Skeletal muscle tissue (tissue), 4 donors: ENCODE data around the gene GPN2. TPM values are rescaled to one million over a fixed set of nuclear protein-coding genes. Genes with fewer than 3 reads are reported as not detected.

ENCODE experiments used
- H3K27ac ChIP-seq: one replicate; pipeline ENCODE4 v1.7.0; 2013; ENCODE audit warnings: mild to moderate bottlenecking, low read depth, low read length, inconsistent platforms
- H3K27me3 ChIP-seq, 3 donors: one replicate each; pipeline ENCODE4 v1.7.0; 2013; ENCODE audit warnings: low read length in 3 of 3; ENCODE audit not compliant: control insufficient read depth in 3 of 3, insufficient read depth in 3 of 3
- H3K36me3 ChIP-seq, 3 donors: one replicate each; pipeline ENCODE4 v1.7.0; 2013; ENCODE audit warnings: low read length in 3 of 3; ENCODE audit not compliant: control insufficient read depth in 3 of 3, insufficient read depth in 3 of 3
- H3K4me1 ChIP-seq, 3 donors: one replicate each; pipeline ENCODE4 v1.7.0; 2013; ENCODE audit warnings: low read length in 3 of 3, mild to moderate bottlenecking in 3 of 3; ENCODE audit not compliant: control insufficient read depth in 3 of 3, insufficient read depth in 3 of 3
- H3K4me3 ChIP-seq, 3 donors: one replicate each; pipeline ENCODE4 v1.7.0; 2013; ENCODE audit warnings: low read length in 3 of 3
- H3K9ac ChIP-seq, 3 donors: one replicate each; pipeline ENCODE4 v1.7.0; 2013; ENCODE audit warnings: low read length in 3 of 3, mild to moderate bottlenecking in 3 of 3, moderate library complexity in 2 of 3, low read depth in 1 of 3
- H3K9me3 ChIP-seq, 3 donors: one replicate each; pipeline ENCODE4 v1.7.0; 2013; ENCODE audit warnings: low read length in 3 of 3; ENCODE audit not compliant: control insufficient read depth in 3 of 3
- total RNA-seq: library from RNA; depleted of rRNA; stranded (reverse); fragments of >200 nt; gene quantifications from one replicate; pipeline ENCODE4 v1.2.3, GENCODE V29; 2014
- donor health status: Osteomylitis.

The GPN2 gene
- total RNA-seq = 6.3 TPM

- peaks cover 44 to 61% (median 53%) of the 10 kb centered on the region in 3 donors for H3K36me3 ChIP-seq
- H3K9ac ChIP-seq = peak within 1 kb of the TSS; percentile 95 to 98 (median 97)
- peak within 1 kb of the TSS; percentile 89 for H3K27ac ChIP-seq
- H3K9me3 ChIP-seq = no peaks in the 10 kb centered on the region
- H3K4me3 ChIP-seq = peak within 1 kb of the TSS; percentile 85 to 96 (median 91)
- H3K4me1 ChIP-seq = peaks cover 15 to 18% (median 16%) of the 10 kb centered on the region in 3 donors
- H3K27me3 ChIP-seq = no peaks in the 10 kb centered on the region
Measured at GRCh38 chr1:26889551-26890466, at the start of gene GPN2. GPN2 (minus strand) TSS chr1:26890283; CDS start chr1:26890096, 187 bp downstream.

GRCh38 chr1:26938659-26939025 is 48.6 kb upstream of the GPN2 start:
- no peak overlapping the region for H3K4me3 ChIP-seq
- H3K36me3 ChIP-seq = peaks cover 27 to 31% (median 31%) of the 10 kb centered on the region in 3 donors
- H3K27me3 ChIP-seq = no peaks in the 10 kb centered on the region
- no peak overlapping the region for H3K27ac ChIP-seq
- no peaks in the 10 kb centered on the region for H3K9me3 ChIP-seq
- peaks cover 0 to 2% (median 0%) of the 10 kb centered on the region in 3 donors for H3K4me1 ChIP-seq
- H3K9ac ChIP-seq = no peak overlapping the region

- Histone ChIP-seq H3K9ac (no peak overlapping the region), H3K27ac (no peak overlapping the region), H3K36me3 (peaks cover 25 to 27% (median 26%) of the 10 kb centered on the region in 3 donors), H3K4me1 (peaks cover 0 to 2% (median 0%) of the 10 kb centered on the region in 3 donors), H3K4me3 (no peak overlapping the region), H3K9me3 (no peaks in the 10 kb centered on the region), H3K27me3 (no peaks in the 10 kb centered on the region)
Measured at GRCh38 chr1:26938004-26938658, 48.0 kb upstream of the GPN2 start.

- no peak overlapping the region for H3K27ac ChIP-seq
- H3K9me3 ChIP-seq = no peaks in the 10 kb centered on the region
- H3K27me3 ChIP-seq = no peaks in the 10 kb centered on the region
- no peak overlapping the region for H3K4me3 ChIP-seq
- H3K36me3 ChIP-seq = peaks cover 14 to 18% (median 15%) of the 10 kb centered on the region in 3 donors
- H3K9ac ChIP-seq = no peak overlapping the region
- peaks cover 0 to 2% (median 0%) of the 10 kb centered on the region in 3 donors for H3K4me1 ChIP-seq
Measured at GRCh38 chr1:26936823-26937222, 46.7 kb upstream of the GPN2 start.

GRCh38 chr1:26932531-26932930 is 42.4 kb upstream of the GPN2 start:
- H3K9me3 ChIP-seq = no peaks in the 10 kb centered on the region
- peaks cover 8 to 18% (median 16%) of the 10 kb centered on the region in 3 donors for H3K36me3 ChIP-seq
- H3K27ac ChIP-seq = no peak overlapping the region
- H3K27me3 ChIP-seq = no peaks in the 10 kb centered on the region
- H3K4me3 ChIP-seq = no peak overlapping the region
- no peaks in the 10 kb centered on the region for H3K4me1 ChIP-seq
- H3K9ac ChIP-seq = no peak overlapping the region

GRCh38 chr1:26923711-26924110 is 33.6 kb upstream of the GPN2 start:
- Histone ChIP-seq H3K36me3 (peaks cover 14 to 18% (median 18%) of the 10 kb centered on the region in 3 donors), H3K9ac (no peak overlapping the region), H3K4me1 (peaks cover 15 to 24% (median 17%) of the 10 kb centered on the region in 3 donors), H3K4me3 (no peak overlapping the region), H3K27me3 (no peaks in the 10 kb centered on the region), H3K9me3 (no peaks in the 10 kb centered on the region), H3K27ac (no peak overlapping the region)

- H3K27me3 ChIP-seq = no peaks in the 10 kb centered on the region
- peaks cover 14 to 18% (median 17%) of the 10 kb centered on the region in 3 donors for H3K36me3 ChIP-seq
- peaks cover 15 to 24% (median 17%) of the 10 kb centered on the region in 3 donors for H3K4me1 ChIP-seq
- H3K9me3 ChIP-seq = no peaks in the 10 kb centered on the region
- peak overlapping the region in 2 of 3 donors; percentile 92 to 97 for H3K9ac ChIP-seq
- H3K4me3 ChIP-seq = peak overlapping the region in 2 of 3 donors; percentile 77 to 98
- no peak overlapping the region for H3K27ac ChIP-seq
Measured at GRCh38 chr1:26922901-26923300, 32.8 kb upstream of the GPN2 start.

- H3K36me3 ChIP-seq = peaks cover 14 to 18% (median 17%) of the 10 kb centered on the region in 3 donors
- no peaks in the 10 kb centered on the region for H3K9me3 ChIP-seq
- no peak overlapping the region for H3K27ac ChIP-seq
- H3K4me1 ChIP-seq = peaks cover 15 to 24% (median 17%) of the 10 kb centered on the region in 3 donors
- H3K27me3 ChIP-seq = no peaks in the 10 kb centered on the region
- H3K4me3 ChIP-seq = peak overlapping the region; percentile 77 to 99 (median 98)
- peak overlapping the region; percentile 87 to 97 (median 92) for H3K9ac ChIP-seq
Measured at GRCh38 chr1:26922431-26922729, 32.3 kb upstream of the GPN2 start.

GRCh38 chr1:26921540-26922430 is 31.7 kb upstream of the GPN2 start, which contains the start of gene NUDC:
NUDC (plus strand) TSS chr1:26921743; CDS start chr1:26921849, 106 bp downstream.
- no peaks in the 10 kb centered on the region for H3K9me3 ChIP-seq
- peak within 1 kb of the TSS; percentile 77 to 99 (median 98) for H3K4me3 ChIP-seq
- H3K36me3 ChIP-seq = peaks cover 14% of the 10 kb centered on the region in 3 donors
- H3K27ac ChIP-seq = peak within 1 kb of the TSS; percentile 79
- peaks cover 15 to 24% (median 17%) of the 10 kb centered on the region in 3 donors for H3K4me1 ChIP-seq
- no peaks in the 10 kb centered on the region for H3K27me3 ChIP-seq
- peak within 1 kb of the TSS; percentile 87 to 97 (median 92) for H3K9ac ChIP-seq
